COLO829 (cell line): ENCODE data around the gene RPS14.

Experiments
- DNase-seq: peaks from one replicate; pipeline ENCODE4 v3.0.0; 2012; ENCODE audit warnings: low spot score

The RPS14 gene

GRCh38 chr5:150412319-150413175, 37.0 kb downstream of the RPS14 start, which contains the start of gene CD74:
Gene CD74 (minus strand): TSS chr5:150412910. CDS start chr5:150412749, 161 bp downstream.
- peak; percentile 63 for DNase-seq

GRCh38 chr5:150411245-150411979, 38.1 kb downstream of the RPS14 start:
- no peak for DNase-seq

GRCh38 chr5:150410524-150411244, 38.9 kb downstream of the RPS14 start:
- DNase-seq, result peak; percentile 77

GRCh38 chr5:150409638-150410523, 39.7 kb downstream of the RPS14 start:
- peak; percentile 86 for DNase-seq

GRCh38 chr5:150408231-150408943, 41.2 kb downstream of the RPS14 start:
- no peak for DNase-seq

- no peak for DNase-seq
Measured at GRCh38 chr5:150407096-150407720, 42.3 kb downstream of the RPS14 start.

- no peak for DNase-seq
Measured at GRCh38 chr5:150406723-150407095, 42.8 kb downstream of the RPS14 start.

- DNase-seq, result no peak
Measured at GRCh38 chr5:150406103-150406722, 43.3 kb downstream of the RPS14 start.

GRCh38 chr5:150404941-150405816, 44.4 kb downstream of the RPS14 start:
- DNase-seq, result no peak

- DNase-seq, result no peak
Measured at GRCh38 chr5:150404535-150404934, 45.0 kb downstream of the RPS14 start.

GRCh38 chr5:150404121-150404520, 45.4 kb downstream of the RPS14 start:
- DNase-seq, result no peak

GRCh38 chr5:150402901-150403342, 46.6 kb downstream of the RPS14 start:
- no peak for DNase-seq

GRCh38 chr5:150402229-150402773, 47.2 kb downstream of the RPS14 start:
- DNase-seq, result no peak

- DNase-seq, result no peak
Measured at GRCh38 chr5:150401376-150402228, 47.9 kb downstream of the RPS14 start.

GRCh38 chr5:150401076-150401375, 48.5 kb downstream of the RPS14 start:
- DNase-seq, result no peak

- DNase-seq, result no peak
Measured at GRCh38 chr5:150400316-150401075, 49.0 kb downstream of the RPS14 start.
